Adrenal gland (tissue), 12 donors: ENCODE data around the gene CEP170. TPM values are rescaled to one million over a fixed set of nuclear protein-coding genes. Genes with fewer than 3 reads are reported as not detected.

ENCODE experiments used
- DNase-seq, 7 donors: peaks; one replicate each; pipeline ENCODE4 v3.0.0-alpha.2; 2019 to 2020
- H3K27ac ChIP-seq, 5 donors: fragments of 200-600 bp; sonication (generic) in 4 of 5; 1 replicate in 3 of 5; 2 replicates in 2 of 5; pipeline versions ENCODE4 v1.5.1 to v1.8.0; 2016 to 2020; ENCODE audit warnings: mild to moderate bottlenecking in 1 of 5
- H3K27me3 ChIP-seq: fragments of 200-600 bp; 2 replicates; pipeline ENCODE4 v1.8.0; 2021
- H3K36me3 ChIP-seq, 2 donors: fragments of 200-600 bp; replicated peaks in 1 of 2; 1 replicate in 1 of 2; 2 replicates in 1 of 2; pipeline versions ENCODE4 v1.5.1 to v1.8.0; 2018 to 2022
- H3K4me1 ChIP-seq, 2 donors: fragments of 200-600 bp; replicated peaks in 1 of 2; 1 replicate in 1 of 2; 2 replicates in 1 of 2; pipeline versions ENCODE4 v1.5.1 to v1.8.0; 2018 to 2021
- H3K4me3 ChIP-seq, 4 donors: fragments of 200-600 bp; sonication (generic) in 3 of 4; one replicate each; pipeline ENCODE4 v1.5.1; 2016 to 2018
- H3K9me3 ChIP-seq, 3 donors: fragments of 200-600 bp; sonication (generic) in 1 of 3; replicated peaks in 1 of 3; 1 replicate in 2 of 3; 2 replicates in 1 of 3; pipeline versions ENCODE4 v1.5.1 to v1.8.0; 2016 to 2021
- CTCF ChIP-seq, 6 experiments: fragments of 450-650 bp in 4 of 6; fragments of 200-600 bp in 2 of 6; sonication (generic) in 1 of 6; IDR thresholded peaks; 1 replicate in 5 of 6; 2 replicates in 1 of 6; pipeline versions ENCODE4 v1.5.1 to v1.8.0; 2016 to 2021; ENCODE audit warnings: antibody characterized with exemption in 6 of 6, mild to moderate bottlenecking in 2 of 6, moderate library complexity in 1 of 6
- POLR2A ChIP-seq, 2 donors: fragments of 450-650 bp; IDR thresholded peaks; one replicate each; pipeline ENCODE4 v1.6.1; 2017; ENCODE audit warnings: antibody characterized with exemption in 2 of 2, mild to moderate bottlenecking in 2 of 2, moderate library complexity in 1 of 2
- WGBS, 4 donors: extraction: QIAGEN DNeasy Blood & Tissue Kit in 2 of 4; methylation state at CpG; one replicate each; pipeline versions ENCODE4 v1.1.5 to v1.1.7; 2013 to 2017; 5-methylcytosine and 5-hydroxymethylcytosine counted together
- intact Hi-C, 2 donors: fragments of 100-400 bp; cut with DNase I; formaldehyde crosslinking; loops; one replicate each; pipeline versions ENCODE4 v1.14.1 to v1.15.0; 2022 to 2023
- polyA plus RNA-seq, 3 donors: library from polyadenylated mRNA; stranded (reverse); fragments of 200-250 nt in 2 of 3; fragments of 350-450 nt in 1 of 3; fragmentation: Illumina TruSeq in 1 of 3; extraction: RNeasy Lipid Tissue Mini Kit (QIAGEN cat#74804) in 1 of 3; gene quantifications; one replicate each; pipeline ENCODE4 v1.2.3, GENCODE V29; 2013 to 2014
- total RNA-seq, 9 donors: library from RNA; depleted of rRNA in 4 of 9; stranded (reverse); fragments of >200 nt in 4 of 9; fragments of 120-200 nt in 1 of 9; fragmentation: NEBNext Ultra II Directional in 1 of 9; extraction: Animal tissue kit (Norgen Biotek cat#: 25700) in 1 of 9; gene quantifications; one replicate each; pipeline versions ENCODE4 v1.1.0 to v1.2.4, GENCODE V29; 2013 to 2023
- donor health status: healthy with polysubstance abuse.
- donor health status: Bipolar disorder and iron deficiency.
- donor health status: DM: yes; HTN: yes; CAD: no.
- donor health status: DM: no; HTN: no; CAD: no.
- donor health status: DM: no; HTN: no; CAD: no.
- donor health status: DM: yes; HTN: yes; CAD: no.

The CEP170 gene
- total and polyA plus RNA-seq, 12 donors: 15.5 to 56.2 (median 35.9) TPM

- WGBS, 4 donors: 0 to 1% (median 0%) methylated on average over 24 to 50 of the region's 50 CpGs
- H3K4me1 ChIP-seq: peaks cover 27 to 52% of the 10 kb centered on the region in 2 donors
These were observed 701 bp downstream of the CEP170 start for GRCh38 chr1:243254233-243254926.

DNA sequence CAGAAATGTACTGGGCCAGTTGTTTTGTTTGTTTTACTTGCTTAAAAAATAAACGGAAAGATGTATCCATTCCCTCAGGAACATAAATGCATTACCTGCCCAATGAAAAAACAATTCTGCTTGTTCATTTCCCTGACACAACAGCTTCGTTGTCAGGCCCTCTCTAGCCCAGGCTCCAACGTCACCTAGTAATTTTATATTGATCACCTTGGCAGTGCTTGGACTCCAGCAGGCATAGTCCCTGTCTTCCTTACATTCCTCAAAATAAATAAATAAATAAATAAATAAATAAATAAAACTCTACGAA is 1.2 kb downstream of the CEP170 start:
- 0 to 4% (median 3%) methylated on average over 4 of the region's 4 CpGs for WGBS, 4 donors

More at GRCh38 chr1:243254233-243254926, 701 bp downstream of the CEP170 start:
- intact Hi-C loops: no loop called here
- TF ChIP-seq CTCF (IDR thresholded peaks at IDR 0.05) (no peak), POLR2A (IDR thresholded peaks at IDR 0.05) (peak in 1 of 2 donors; percentile 71)
- H3K36me3 ChIP-seq: no peaks in the 10 kb centered on the region
- DNase-seq: peak; percentile 67 to 88 (median 82)
- H3K9me3 ChIP-seq: no peaks in the 10 kb centered on the region
- no peaks in the 10 kb centered on the region for H3K27me3 ChIP-seq
- H3K4me3 ChIP-seq: peak overlapping the region; percentile 81 to 94 (median 87)
- H3K27ac ChIP-seq: peak overlapping the region; percentile 83 to 99 (median 97)

GRCh38 chr1:243253211-243253925 is 1.7 kb downstream of the CEP170 start:
- WGBS, 4 donors: 1 to 8% (median 4%) methylated on average over 8 of the region's 8 CpGs
- no peaks in the 10 kb centered on the region for H3K27me3 ChIP-seq
- peak overlapping the region in 2 of 4 donors; percentile 83 to 91 for H3K4me3 ChIP-seq
- no peaks in the 10 kb centered on the region for H3K36me3 ChIP-seq
- peaks cover 27 to 56% of the 10 kb centered on the region in 2 donors for H3K4me1 ChIP-seq
- peak overlapping the region; percentile 83 to 98 (median 97) for H3K27ac ChIP-seq
- DNase-seq: no peak
- no peak for TF ChIP-seq CTCF (IDR thresholded peaks at IDR 0.05)
- TF ChIP-seq POLR2A (IDR thresholded peaks at IDR 0.05): no peak
- intact Hi-C loops: no loop called here
- no peaks in the 10 kb centered on the region for H3K9me3 ChIP-seq

More for the DNA sequence above, 1.2 kb downstream of the CEP170 start:
- Histone ChIP-seq H3K36me3 (no peaks in the 10 kb centered on the region), H3K4me1 (peaks cover 27 to 51% of the 10 kb centered on the region in 2 donors), H3K27me3 (no peaks in the 10 kb centered on the region), H3K27ac (peak overlapping the region; percentile 83 to 98 (median 97)), H3K4me3 (peak overlapping the region in 2 of 4 donors; percentile 83 to 91), H3K9me3 (no peaks in the 10 kb centered on the region)
- peak in 1 of 7 donors; percentile 20 for DNase-seq
- TF ChIP-seq CTCF (IDR thresholded peaks at IDR 0.05): no peak
- no peak for TF ChIP-seq POLR2A (IDR thresholded peaks at IDR 0.05)
- intact Hi-C loops: no loop called here

GRCh38 chr1:243251539-243251938 is 3.5 kb downstream of the CEP170 start:
- H3K27me3 ChIP-seq: no peaks in the 10 kb centered on the region
- TF ChIP-seq CTCF (IDR thresholded peaks at IDR 0.05) (no peak), POLR2A (IDR thresholded peaks at IDR 0.05) (no peak)
- H3K36me3 ChIP-seq: no peaks in the 10 kb centered on the region
- H3K27ac ChIP-seq: no peak overlapping the region
- no peaks in the 10 kb centered on the region for H3K9me3 ChIP-seq
- DNase-seq: no peak
- WGBS, 4 donors: 89 to 95% (median 91%) methylated on average over 1 of the region's 1 CpG
- intact Hi-C loops: no loop called here
- peaks cover 14 to 53% of the 10 kb centered on the region in 2 donors for H3K4me1 ChIP-seq
- no peak overlapping the region for H3K4me3 ChIP-seq
